Hepatocyte (in vitro differentiated cells): Measurements from ENCODE around the gene DHX35. TPM values are rescaled to one million over a fixed set of nuclear protein-coding genes. Genes with fewer than 3 reads are reported as not detected.

ENCODE experiments used
- DNase-seq: peaks from one replicate; pipeline ENCODE4 v3.0.0-alpha.2; 2016; ENCODE audit warnings: low spot score
- H2AFZ ChIP-seq: fragments of 200-600 bp; sonication (generic); 2 replicates; pipeline ENCODE4 v1.6.0; 2016; ENCODE audit warnings: antibody characterized with exemption, mild to moderate bottlenecking
- H3K27ac ChIP-seq: fragments of 200-600 bp; sonication (generic); 2 replicates; pipeline ENCODE4 v1.5.1; 2016; ENCODE audit warnings: mild to moderate bottlenecking
- H3K27me3 ChIP-seq: fragments of 200-600 bp; sonication (generic); 2 replicates; pipeline ENCODE4 v1.6.1; 2016
- H3K36me3 ChIP-seq: fragments of 200-600 bp; sonication (generic); replicated peaks from 2 replicates; pipeline ENCODE4 v1.5.1; 2016; ENCODE audit warnings: low read depth; ENCODE audit not compliant: insufficient read depth
- H3K4me1 ChIP-seq: fragments of 200-600 bp; sonication (generic); 2 replicates; pipeline ENCODE4 v1.5.1; 2016; ENCODE audit warnings: mild to moderate bottlenecking, moderate library complexity; ENCODE audit not compliant: insufficient read depth
- H3K4me2 ChIP-seq: fragments of 200-600 bp; sonication (generic); 2 replicates; pipeline ENCODE4 v1.6.0; 2016
- H3K4me3 ChIP-seq: fragments of 200-600 bp; sonication (generic); 2 replicates; pipeline ENCODE4 v1.5.1; 2016; ENCODE audit warnings: mild to moderate bottlenecking
- H3K79me2 ChIP-seq: fragments of 200-600 bp; sonication (generic); 2 replicates; pipeline ENCODE4 v1.6.0; 2017; ENCODE audit warnings: mild to moderate bottlenecking
- H3K9me2 ChIP-seq: fragments of 200-600 bp; sonication (generic); replicated peaks from 2 replicates; pipeline ENCODE4 v1.6.0; 2017; ENCODE audit warnings: mild to moderate bottlenecking; ENCODE audit not compliant: insufficient read depth
- H3K9me3 ChIP-seq: fragments of 200-600 bp; sonication (generic); 2 replicates; pipeline ENCODE4 v1.5.1; 2016; ENCODE audit warnings: low read depth, mild to moderate bottlenecking
- H4K20me1 ChIP-seq: fragments of 200-600 bp; sonication (generic); 2 replicates; pipeline ENCODE4 v1.6.0; 2016; ENCODE audit warnings: mild to moderate bottlenecking; ENCODE audit not compliant: insufficient read depth, poor library complexity, severe bottlenecking
- CTCF ChIP-seq: fragments of 200-600 bp; sonication (generic); IDR thresholded peaks from 2 replicates; pipeline ENCODE4 v1.5.1; 2016; ENCODE audit warnings: antibody characterized with exemption, mild to moderate bottlenecking; ENCODE audit not compliant: poor library complexity
- EZH2 ChIP-seq: fragments of 200-600 bp; sonication (generic); IDR thresholded peaks from 2 replicates; pipeline ENCODE4 v1.6.1; 2016; ENCODE audit warnings: antibody characterized with exemption, mild to moderate bottlenecking, borderline replicate concordance
- EZH2phosphoT487 ChIP-seq: fragments of 200-600 bp; sonication (generic); IDR thresholded peaks from one replicate; pipeline ENCODE4 v1.6.1; 2018; ENCODE audit warnings: antibody characterized with exemption, mild to moderate bottlenecking, low read depth, moderate library complexity; ENCODE audit not compliant: unreplicated experiment, severe bottlenecking
- WGBS: methylation state at CpG from one replicate; pipeline ENCODE4 v1.1.6; 2016; ENCODE audit warnings: low lambda C conversion rate; ENCODE audit errors: missing lambda C conversion rate; 5-methylcytosine and 5-hydroxymethylcytosine counted together
- polyA plus RNA-seq: library from polyadenylated mRNA; unstranded; fragments of >200 nt; fragmentation: Nextera tagmentation; extraction: Ambion mirVana; gene quantifications from 2 replicates; pipeline ENCODE4 v1.2.1, GENCODE V29; 2016
- total RNA-seq: library from RNA; depleted of rRNA; stranded (reverse); fragments of >200 nt; gene quantifications from 2 replicates; pipeline ENCODE4 v1.2.3, GENCODE V29; 2014

The DHX35 gene
- total and polyA plus RNA-seq, 2 experiments from 2014 or later: 4.4 to 10.6 TPM

DNA sequence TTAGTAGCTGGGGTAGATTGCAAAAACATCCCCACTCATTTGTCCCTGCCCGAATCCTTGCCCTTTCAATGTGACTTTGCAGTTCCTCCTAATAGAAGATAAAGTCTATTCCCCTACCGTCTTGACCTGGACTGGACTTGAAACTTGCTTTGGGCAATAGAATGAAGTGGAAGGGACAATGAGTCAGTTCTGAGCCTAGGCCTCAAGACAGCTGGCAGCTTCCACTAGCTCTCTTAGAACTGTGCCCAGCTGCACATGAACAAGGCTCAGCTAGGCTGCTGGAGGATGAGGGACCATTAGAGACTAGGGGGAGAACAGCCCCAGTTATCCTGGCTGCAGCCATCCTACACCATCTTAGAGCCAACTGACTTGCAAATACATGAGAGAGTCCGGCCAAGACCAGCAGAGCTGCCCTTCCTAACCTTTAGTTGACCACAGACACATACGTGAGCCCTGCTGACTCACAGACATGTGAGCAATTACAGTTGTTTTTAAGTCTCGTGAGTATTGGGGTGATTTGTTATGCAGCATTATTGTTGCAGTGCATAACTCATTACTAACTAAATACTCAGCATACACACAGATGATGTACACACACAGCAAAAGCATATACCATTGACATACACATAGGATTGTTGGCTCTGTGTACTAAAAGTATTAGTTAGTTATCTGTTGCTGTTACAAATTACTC is 105.5 kb downstream of the DHX35 start:
- Histone ChIP-seq H3K4me2 (no peak overlapping the region), H3K79me2 (no peaks in the 10 kb centered on the region), H3K36me3 (no peaks in the 10 kb centered on the region), H3K9me2 (no peaks in the 10 kb centered on the region), H4K20me1 (no peaks in the 10 kb centered on the region), H3K4me3 (no peak overlapping the region), H3K4me1 (no peaks in the 10 kb centered on the region), H3K27ac (no peak overlapping the region), H2AFZ (no peak overlapping the region), H3K9me3 (no peaks in the 10 kb centered on the region), H3K27me3 (no peaks in the 10 kb centered on the region)
- DNase-seq: no peak
- WGBS: 90% methylated on average over 5 of the region's 5 CpGs
- TF ChIP-seq EZH2 (no peak), CTCF (no peak), EZH2phosphoT487 (no peak)

DNA sequence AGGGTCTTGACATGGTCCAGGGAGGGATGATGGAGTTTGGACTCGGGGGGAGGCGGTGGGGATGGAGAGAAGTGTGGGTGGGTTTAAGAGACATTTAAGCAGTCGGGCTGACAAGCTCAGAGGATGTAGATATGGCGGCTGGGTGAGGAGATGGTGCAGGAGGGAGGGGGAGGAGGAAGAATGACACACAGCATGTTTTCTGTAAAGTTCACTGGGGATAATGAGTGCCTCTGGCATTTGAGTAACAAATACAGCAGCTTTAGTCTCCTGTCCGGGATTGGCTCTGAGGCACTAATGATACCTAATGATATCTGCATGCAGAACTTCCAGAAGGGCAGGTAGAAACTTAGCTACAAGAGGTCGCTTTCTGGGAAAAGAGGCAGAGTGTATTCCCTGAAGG is 107.8 kb downstream of the DHX35 start:
- H3K4me2 ChIP-seq: no peak overlapping the region
- DNase-seq: no peak
- WGBS: 78% methylated on average over 4 of the region's 6 CpGs

GRCh38 chr20:39070484-39071231 is 108.5 kb downstream of the DHX35 start:
- Histone ChIP-seq H3K4me3 (no peak overlapping the region), H3K27ac (no peak overlapping the region), H3K27me3 (no peaks in the 10 kb centered on the region), H4K20me1 (no peaks in the 10 kb centered on the region), H3K4me1 (no peaks in the 10 kb centered on the region), H3K4me2 (no peak overlapping the region), H3K9me2 (no peaks in the 10 kb centered on the region), H2AFZ (no peak overlapping the region), H3K79me2 (no peaks in the 10 kb centered on the region), H3K9me3 (no peaks in the 10 kb centered on the region), H3K36me3 (no peaks in the 10 kb centered on the region)
- WGBS: 53% methylated on average over 7 of the region's 7 CpGs
- TF ChIP-seq CTCF (no peak), EZH2phosphoT487 (no peak), EZH2 (no peak)
- no peak for DNase-seq

More for the DNA sequence above, 107.8 kb downstream of the DHX35 start:
- TF ChIP-seq EZH2phosphoT487 (no peak), CTCF (no peak), EZH2 (no peak)
- Histone ChIP-seq H3K9me3 (no peaks in the 10 kb centered on the region), H3K27ac (no peak overlapping the region), H3K4me3 (no peak overlapping the region), H3K4me1 (no peaks in the 10 kb centered on the region), H3K9me2 (no peaks in the 10 kb centered on the region), H3K36me3 (no peaks in the 10 kb centered on the region), H3K79me2 (no peaks in the 10 kb centered on the region), H4K20me1 (no peaks in the 10 kb centered on the region), H3K27me3 (no peaks in the 10 kb centered on the region), H2AFZ (no peak overlapping the region)
